OCI-M2 (cell line): ENCODE data around the gene CCNO.

Experiments
- DNase-seq: peaks from one replicate; lab custom pipeline; 2025; ENCODE audit not compliant: unreplicated experiment; lab: John Stamatoyannopoulos, UW

The CCNO gene

GRCh38 chr5:55232985-55233928, at the start of gene CCNO:
CCNO (minus strand) TSS chr5:55233608; CDS start chr5:55233523, 85 bp downstream.
- DNase-seq, result peak; percentile 10

- no peak for DNase-seq
Measured at GRCh38 chr5:55278778-55279177, 45.4 kb upstream of the CCNO start.

- DNase-seq, result no peak
Measured at GRCh38 chr5:55276771-55277170, 43.4 kb upstream of the CCNO start.

- no peak for DNase-seq
Measured at GRCh38 chr5:55258339-55258738, 24.9 kb upstream of the CCNO start.

- no peak for DNase-seq
Measured at GRCh38 chr5:55254802-55255201, 21.4 kb upstream of the CCNO start.

GRCh38 chr5:55250064-55250463, 16.7 kb upstream of the CCNO start:
- no peak for DNase-seq

GRCh38 chr5:55241746-55242145, 8.3 kb upstream of the CCNO start:
- DNase-seq, result no peak

- no peak for DNase-seq
Measured at GRCh38 chr5:55236800-55237199, 3.4 kb upstream of the CCNO start.

GRCh38 chr5:55234121-55234700, 803 bp upstream of the CCNO start:
- DNase-seq, result peak; percentile 4

GRCh38 chr5:55232271-55232984, 980 bp downstream of the CCNO start:
- peak; percentile 29 for DNase-seq

GRCh38 chr5:55231919-55232270, 1.5 kb downstream of the CCNO start:
- peak; percentile 1 for DNase-seq

GRCh38 chr5:55231029-55231918, 2.1 kb downstream of the CCNO start:
- peak; percentile 1 for DNase-seq

GRCh38 chr5:55230086-55230629, 3.2 kb downstream of the CCNO start:
- no peak for DNase-seq

- no peak for DNase-seq
Measured at GRCh38 chr5:55227664-55228430, 5.6 kb downstream of the CCNO start.

GRCh38 chr5:55226934-55227663, 6.3 kb downstream of the CCNO start, which contains the start of gene MCIDAS:
MCIDAS (minus strand) TSS chr5:55227315; CDS start chr5:55227138, 177 bp downstream.
- peak; percentile 3 for DNase-seq

GRCh38 chr5:55226027-55226933, 7.1 kb downstream of the CCNO start:
- no peak for DNase-seq

- DNase-seq, result no peak
Measured at GRCh38 chr5:55225346-55225745, 8.1 kb downstream of the CCNO start.

GRCh38 chr5:55223812-55224240, 9.6 kb downstream of the CCNO start:
- no peak for DNase-seq
